Brain pericyte (primary cell): ENCODE results near the gene PPP2R2D.

Experiments
- DNase-seq: peaks from one replicate; pipeline ENCODE4 v3.0.0-alpha.2; 2012; ENCODE audit warnings: low read depth, low spot score

The PPP2R2D gene

DNA sequence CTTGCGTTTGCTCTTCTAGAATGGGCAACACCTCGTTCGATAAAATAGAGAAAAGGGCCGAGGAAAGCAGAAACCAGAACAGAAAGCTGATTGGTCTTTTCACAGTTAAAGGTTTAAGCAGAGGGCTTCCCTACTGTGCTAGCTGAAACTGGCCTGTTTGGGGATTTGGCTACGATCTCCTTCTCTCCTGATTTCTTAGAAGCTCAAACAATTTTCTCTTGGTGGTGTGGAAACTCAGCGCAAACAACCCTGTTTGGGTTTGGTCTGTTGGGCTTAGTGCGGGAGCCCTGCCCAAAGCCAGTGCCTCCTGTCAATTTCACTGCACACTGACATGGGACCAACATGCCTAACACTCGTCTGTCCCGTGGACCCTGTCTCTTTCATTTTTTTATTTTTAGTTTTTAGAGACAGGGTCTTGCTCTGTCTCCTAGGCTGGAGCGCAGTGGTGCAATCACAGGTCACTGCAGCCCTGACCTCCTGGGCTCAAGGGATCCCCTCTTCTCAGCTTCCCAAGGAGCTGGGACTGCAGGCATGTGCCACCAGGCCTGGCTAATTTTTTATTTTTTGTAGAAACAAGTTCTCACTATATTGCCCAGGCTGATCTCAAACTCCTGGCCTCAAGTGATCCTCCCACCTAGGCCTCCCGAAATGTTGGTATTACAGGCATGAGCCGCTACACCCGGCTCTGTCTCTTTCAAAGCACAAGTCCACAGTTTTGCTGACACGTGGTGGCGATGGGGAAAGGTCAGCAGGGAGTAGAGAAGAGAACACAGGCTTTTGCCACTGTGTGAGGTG is 97.4 kb downstream of the PPP2R2D start:
- no peak for DNase-seq

DNA sequence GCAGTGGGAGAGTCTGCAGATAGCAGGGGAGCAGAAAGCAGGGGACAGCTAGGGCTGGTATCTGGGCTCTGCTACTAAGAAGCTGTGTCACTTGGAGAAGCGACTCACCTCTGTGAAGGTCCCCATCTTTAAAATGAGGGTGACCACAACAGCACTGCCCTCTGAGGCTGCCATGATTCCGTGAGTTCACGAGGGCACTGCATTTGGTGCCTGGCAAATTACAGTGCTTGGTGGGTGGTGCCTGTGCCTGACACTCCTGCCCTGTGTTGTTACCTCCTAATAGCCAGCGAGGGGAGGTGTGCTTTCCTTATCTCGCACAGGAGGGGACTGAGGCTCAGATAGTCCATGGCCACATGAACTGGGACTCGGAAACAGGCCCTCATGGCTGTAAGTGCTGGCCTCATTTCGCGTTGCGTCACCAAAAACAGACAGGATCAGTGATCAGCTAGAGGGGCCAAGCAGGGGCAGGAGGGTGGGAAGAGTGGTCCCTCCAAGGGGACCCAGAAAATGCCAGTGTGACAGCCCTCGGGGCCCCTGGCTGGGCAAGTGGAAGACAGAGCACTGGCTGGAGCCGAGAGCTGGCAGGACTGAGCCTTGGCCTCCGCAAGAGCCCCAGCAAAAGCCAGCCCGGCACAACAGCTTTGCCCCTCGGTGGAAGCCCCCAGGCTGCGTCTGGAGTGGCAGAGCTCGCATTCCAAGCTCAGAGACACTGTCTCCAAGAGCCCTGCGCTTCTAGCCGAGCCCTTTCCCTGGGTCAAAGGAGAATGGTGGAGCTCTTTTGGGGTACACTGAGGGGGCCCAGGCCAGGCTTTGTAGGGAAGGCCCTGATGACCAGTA is 98.3 kb downstream of the PPP2R2D start:
- no peak for DNase-seq

DNA sequence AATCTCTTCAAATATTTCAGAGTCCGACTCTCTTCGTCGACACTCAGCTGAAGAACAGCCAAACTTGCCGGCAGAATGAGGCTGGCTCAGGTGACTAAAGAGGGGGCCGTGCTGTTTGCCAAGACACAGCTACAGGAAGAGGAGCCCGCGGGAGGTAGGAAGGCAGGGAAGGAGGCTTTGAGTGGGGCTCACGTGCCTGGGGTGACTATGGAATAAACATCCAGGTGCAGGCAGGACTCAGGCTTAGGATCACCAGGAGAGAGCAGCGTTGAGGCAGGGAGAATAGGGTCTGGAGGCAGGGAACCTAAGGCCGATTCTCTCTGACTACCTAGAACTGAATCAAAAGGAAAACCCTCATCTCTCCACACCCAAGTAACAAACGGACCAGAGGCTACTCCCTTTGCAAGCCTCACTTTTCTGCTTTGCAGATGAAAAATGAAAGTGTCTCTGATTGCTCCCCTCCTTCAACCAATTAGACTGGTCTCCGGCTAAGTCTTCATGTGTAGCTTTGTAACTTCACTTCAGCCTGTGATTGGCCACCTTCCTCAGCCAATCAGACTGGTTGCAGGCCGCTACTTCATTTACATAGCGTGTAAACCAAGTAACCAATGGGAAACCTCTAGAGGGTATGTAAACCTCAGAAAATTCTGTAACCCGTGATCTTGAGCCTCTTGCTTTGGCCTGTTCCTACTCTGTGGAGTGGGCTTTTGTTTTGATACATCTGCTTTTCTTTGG is 100.6 kb downstream of the PPP2R2D start:
- no peak for DNase-seq

DNA sequence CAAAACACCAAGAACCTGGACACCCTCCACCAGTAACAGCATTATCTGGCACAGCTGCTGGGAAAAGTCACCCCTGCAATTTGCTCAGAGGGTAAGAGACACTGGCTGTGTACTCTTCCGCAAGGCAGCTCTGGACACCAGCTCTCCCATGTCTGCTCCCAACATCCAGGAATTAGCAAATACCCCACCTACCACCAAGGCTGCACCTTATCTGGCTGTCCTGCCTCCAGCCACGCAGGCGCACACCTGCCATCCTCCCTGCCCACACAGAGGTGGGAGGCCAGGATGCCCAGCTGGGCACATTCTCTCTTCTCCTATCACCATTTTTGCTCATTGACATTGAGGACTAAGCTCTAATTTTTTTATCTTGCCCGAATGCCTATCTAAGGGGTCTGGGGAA is 101.2 kb downstream of the PPP2R2D start:
- no peak for DNase-seq

DNA sequence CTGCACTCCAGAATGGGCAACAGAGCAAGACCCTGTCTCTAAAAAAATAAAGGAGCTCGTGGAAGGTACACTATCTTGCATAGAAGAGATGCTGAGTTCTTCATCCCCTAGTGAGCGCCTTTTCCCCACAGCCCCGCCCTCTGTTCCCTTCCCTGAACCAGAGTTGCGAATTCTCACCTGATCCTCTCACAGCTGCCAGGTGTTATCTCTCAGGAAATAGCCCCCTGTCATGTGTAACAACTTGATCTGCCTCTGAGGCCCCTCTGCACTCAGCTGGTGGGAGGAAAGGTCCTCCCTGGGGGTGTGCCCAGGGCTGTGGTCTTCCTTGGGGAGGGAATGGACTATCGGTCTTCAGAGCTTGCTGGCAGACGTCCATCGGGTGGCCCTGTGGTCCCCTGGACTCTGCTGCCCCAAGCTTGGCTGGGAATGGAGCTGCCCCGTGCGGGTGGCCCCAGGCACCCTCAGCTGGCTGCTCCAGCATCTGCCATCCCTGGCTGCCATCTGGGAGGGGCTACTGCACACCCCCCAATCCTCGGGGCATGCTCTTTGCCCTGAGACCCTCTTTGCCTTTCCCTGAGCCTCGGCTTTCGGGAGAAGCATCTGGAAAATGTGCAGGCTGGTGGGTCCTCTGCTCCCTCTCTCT is 102.6 kb downstream of the PPP2R2D start:
- no peak for DNase-seq

DNA sequence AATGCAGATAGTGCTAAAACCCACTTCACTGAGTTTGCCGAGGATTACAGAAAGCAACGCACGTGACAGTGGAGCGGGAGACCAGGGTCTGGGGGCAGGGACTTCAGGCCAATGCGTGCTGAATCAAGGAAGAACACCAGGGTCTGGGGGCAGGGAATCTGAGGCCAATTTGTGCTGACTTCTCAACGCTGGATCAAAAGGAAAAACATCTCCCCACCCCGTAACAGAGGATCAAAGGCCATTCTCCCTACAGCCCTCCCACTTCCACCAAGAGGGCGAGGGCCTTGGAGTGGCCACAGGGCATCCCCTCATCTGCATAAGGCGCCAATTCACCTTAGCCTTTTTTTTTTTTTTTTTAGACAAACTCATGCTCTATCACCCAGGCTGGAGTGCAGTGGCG is 103.2 kb downstream of the PPP2R2D start:
- no peak for DNase-seq

DNA sequence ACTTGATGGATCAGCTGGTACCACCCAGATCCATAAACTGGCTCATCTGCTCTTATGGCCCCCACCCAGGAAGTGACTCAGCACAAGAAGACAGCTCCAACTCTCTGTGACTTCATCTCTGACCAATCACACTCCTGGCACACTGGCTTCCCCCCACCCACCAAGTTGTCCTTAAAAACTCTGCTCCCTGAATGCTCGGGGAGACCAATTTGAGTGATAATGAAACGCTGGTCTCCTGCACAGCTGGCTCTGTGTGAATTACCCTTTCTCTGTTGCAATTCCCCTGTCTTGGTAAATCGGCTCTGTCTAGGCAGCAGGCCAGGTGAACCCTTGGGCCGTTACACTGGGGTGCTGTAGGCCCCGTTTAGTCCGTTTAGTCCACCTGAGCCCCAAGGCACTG is 104.3 kb downstream of the PPP2R2D start:
- DNase-seq = no peak

DNA sequence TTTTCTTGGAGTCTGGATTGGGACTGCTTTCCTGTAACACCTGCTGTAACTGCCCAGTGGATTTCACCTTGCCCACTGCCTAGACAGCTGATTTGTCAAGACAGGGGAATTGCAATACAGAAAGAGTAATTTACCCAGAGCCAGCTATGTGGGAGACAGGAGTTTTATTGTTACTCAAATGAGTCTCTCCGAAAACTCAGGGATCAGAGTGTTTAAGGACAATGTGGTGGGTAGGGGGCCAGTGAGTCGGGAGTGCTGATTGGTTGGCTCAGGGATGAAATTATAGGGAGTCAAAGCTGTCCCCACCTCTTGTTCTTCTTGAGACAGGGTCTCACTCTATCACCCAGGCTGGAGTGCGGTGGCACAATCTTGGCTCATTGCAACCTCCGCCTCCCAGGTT is 106.2 kb downstream of the PPP2R2D start:
- DNase-seq = no peak

DNA sequence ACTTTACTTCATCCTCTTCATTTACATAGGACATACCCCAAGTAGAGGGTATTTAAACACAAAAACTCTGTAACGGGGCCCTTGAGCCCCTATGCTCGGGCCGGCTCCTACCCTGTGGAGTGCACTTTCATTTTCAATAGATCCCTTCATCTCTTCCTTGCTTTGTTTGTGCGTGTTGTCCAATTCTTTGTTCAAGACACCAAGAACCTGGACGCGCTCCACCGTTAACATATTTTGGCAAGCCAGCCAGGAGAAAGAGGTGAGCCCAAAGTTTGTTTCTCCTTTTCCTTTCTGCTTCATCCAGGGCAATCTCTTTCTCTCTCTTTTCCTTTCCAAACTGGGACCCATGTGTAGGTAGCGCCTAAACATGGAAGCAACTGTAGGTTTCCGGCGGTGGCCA is 106.9 kb downstream of the PPP2R2D start:
- DNase-seq = no peak
